Skeletal muscle tissue (tissue), 4 donors: ENCODE measurements around the gene RETSAT. TPM values are rescaled to one million over a fixed set of nuclear protein-coding genes. Genes with fewer than 3 reads are reported as not detected.
"Not testable (repeated sequence)": the region's sequence is repeated elsewhere in the genome, so short reads cannot be mapped to it uniquely, and the experiment has no call there.

ENCODE experiments used
- H3K27ac ChIP-seq: one replicate; pipeline ENCODE4 v1.7.0; 2013; ENCODE audit warnings: mild to moderate bottlenecking, low read depth, low read length, inconsistent platforms
- H3K27me3 ChIP-seq, 3 donors: one replicate each; pipeline ENCODE4 v1.7.0; 2013; ENCODE audit warnings: low read length in 3 of 3; ENCODE audit not compliant: control insufficient read depth in 3 of 3, insufficient read depth in 3 of 3
- H3K36me3 ChIP-seq, 3 donors: one replicate each; pipeline ENCODE4 v1.7.0; 2013; ENCODE audit warnings: low read length in 3 of 3; ENCODE audit not compliant: control insufficient read depth in 3 of 3, insufficient read depth in 3 of 3
- H3K4me1 ChIP-seq, 3 donors: one replicate each; pipeline ENCODE4 v1.7.0; 2013; ENCODE audit warnings: low read length in 3 of 3, mild to moderate bottlenecking in 3 of 3; ENCODE audit not compliant: control insufficient read depth in 3 of 3, insufficient read depth in 3 of 3
- H3K4me3 ChIP-seq, 3 donors: one replicate each; pipeline ENCODE4 v1.7.0; 2013; ENCODE audit warnings: low read length in 3 of 3
- H3K9ac ChIP-seq, 3 donors: one replicate each; pipeline ENCODE4 v1.7.0; 2013; ENCODE audit warnings: low read length in 3 of 3, mild to moderate bottlenecking in 3 of 3, moderate library complexity in 2 of 3, low read depth in 1 of 3
- H3K9me3 ChIP-seq, 3 donors: one replicate each; pipeline ENCODE4 v1.7.0; 2013; ENCODE audit warnings: low read length in 3 of 3; ENCODE audit not compliant: control insufficient read depth in 3 of 3
- total RNA-seq: library from RNA; depleted of rRNA; stranded (reverse); fragments of >200 nt; gene quantifications from one replicate; pipeline ENCODE4 v1.2.3, GENCODE V29; 2014
- donor health status: Osteomylitis.

The RETSAT gene
- total RNA-seq, 1 donor from 2014 or later = 20.9 TPM

GRCh38 chr2:85326406-85327159, 27.7 kb downstream of the RETSAT start:
- H3K36me3 ChIP-seq = peaks cover 25 to 30% (median 26%) of the 10 kb centered on the region in 3 donors
- peak overlapping the region; percentile 87 to 99 (median 98) for H3K9ac ChIP-seq
- H3K4me3 ChIP-seq = peak overlapping the region; percentile 86 to 99 (median 92)
- H3K27ac ChIP-seq = peak overlapping the region; percentile 88
- peaks cover 25 to 38% (median 36%) of the 10 kb centered on the region in 3 donors for H3K4me1 ChIP-seq
- no peaks in the 10 kb centered on the region for H3K9me3 ChIP-seq
- H3K27me3 ChIP-seq = no peaks in the 10 kb centered on the region

DNA sequence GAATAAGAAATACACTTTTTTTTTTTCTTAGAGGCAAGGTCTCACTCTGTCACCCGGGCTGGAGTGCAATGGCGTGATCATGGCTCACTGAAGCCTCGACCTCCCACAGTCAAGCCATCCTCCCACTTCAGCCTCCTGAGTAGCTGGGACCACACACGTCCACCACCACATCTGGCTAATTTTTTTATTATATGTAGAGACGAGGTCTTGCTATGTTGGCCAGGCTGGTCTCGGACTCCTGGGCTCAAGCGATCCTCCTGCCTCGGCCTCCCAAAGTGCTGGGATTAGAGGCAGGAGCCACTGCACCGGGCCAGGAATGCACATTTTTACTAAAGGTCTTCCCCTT, 28.9 kb downstream of the RETSAT start:
- Histone ChIP-seq H3K27ac (no peak overlapping the region), H3K4me1 (peaks cover 25 to 38% (median 36%) of the 10 kb centered on the region in 3 donors), H3K4me3 (peak overlapping the region; percentile 86 to 99 (median 92)), H3K27me3 (no peaks in the 10 kb centered on the region), H3K9me3 (no peaks in the 10 kb centered on the region), H3K36me3 (peaks cover 30 to 40% (median 35%) of the 10 kb centered on the region in 3 donors), H3K9ac (peak overlapping the region in 1 of 3 donors; percentile 99)

DNA sequence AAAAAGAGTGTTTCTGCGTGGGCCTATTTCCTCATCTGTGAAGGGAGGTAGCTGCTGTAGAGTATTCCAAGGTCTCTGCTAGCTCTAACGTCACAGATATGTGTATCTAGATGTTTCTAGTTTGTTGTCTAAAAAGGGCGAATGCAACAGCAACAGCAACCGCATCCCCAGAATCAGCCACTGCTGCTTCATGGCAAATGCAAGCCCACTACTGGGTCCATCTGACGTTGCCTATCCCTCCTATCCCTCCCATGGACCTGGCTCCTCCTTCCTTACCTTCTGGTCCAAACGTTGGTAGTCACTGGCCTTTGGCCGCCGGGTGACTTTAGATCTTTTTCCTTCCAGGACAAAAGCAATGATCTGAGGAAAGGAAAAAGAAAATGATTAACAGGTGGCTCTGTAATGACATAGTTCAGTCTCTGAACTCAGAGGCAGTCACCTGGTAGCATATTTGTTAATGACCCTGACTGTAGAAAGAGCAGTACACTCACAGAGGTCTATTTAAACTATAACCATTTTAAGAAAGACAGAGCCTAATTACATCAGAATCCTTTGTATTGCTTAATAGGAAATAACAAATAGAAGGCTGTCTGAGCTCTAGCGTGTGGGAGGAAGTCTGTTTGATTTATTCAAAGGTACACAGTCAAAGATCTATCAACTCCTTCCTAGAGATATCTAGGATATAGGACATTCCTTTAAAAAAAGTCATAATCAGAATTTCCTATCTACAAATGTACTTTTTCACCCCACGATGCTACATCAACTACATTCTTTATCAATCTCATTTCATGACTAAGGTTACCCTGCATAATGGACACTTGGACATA, 29.5 kb downstream of the RETSAT start:
- Histone ChIP-seq H3K4me3 (peak overlapping the region; percentile 42 to 92 (median 86)), H3K9ac (peak overlapping the region in 1 of 3 donors; percentile 99), H3K36me3 (peaks cover 30 to 41% (median 40%) of the 10 kb centered on the region in 3 donors), H3K4me1 (peaks cover 25 to 38% (median 36%) of the 10 kb centered on the region in 3 donors), H3K27ac (no peak overlapping the region), H3K9me3 (no peaks in the 10 kb centered on the region), H3K27me3 (no peaks in the 10 kb centered on the region)

GRCh38 chr2:85323988-85324367, 30.4 kb downstream of the RETSAT start:
- Histone ChIP-seq H3K36me3 (peaks cover 30 to 44% (median 41%) of the 10 kb centered on the region in 3 donors), H3K4me1 (peaks cover 25 to 38% (median 36%) of the 10 kb centered on the region in 3 donors)
- not testable (repeated sequence) for H3K9me3 ChIP-seq, H3K27ac ChIP-seq, H3K27me3 ChIP-seq, H3K4me3 ChIP-seq, H3K9ac ChIP-seq

DNA sequence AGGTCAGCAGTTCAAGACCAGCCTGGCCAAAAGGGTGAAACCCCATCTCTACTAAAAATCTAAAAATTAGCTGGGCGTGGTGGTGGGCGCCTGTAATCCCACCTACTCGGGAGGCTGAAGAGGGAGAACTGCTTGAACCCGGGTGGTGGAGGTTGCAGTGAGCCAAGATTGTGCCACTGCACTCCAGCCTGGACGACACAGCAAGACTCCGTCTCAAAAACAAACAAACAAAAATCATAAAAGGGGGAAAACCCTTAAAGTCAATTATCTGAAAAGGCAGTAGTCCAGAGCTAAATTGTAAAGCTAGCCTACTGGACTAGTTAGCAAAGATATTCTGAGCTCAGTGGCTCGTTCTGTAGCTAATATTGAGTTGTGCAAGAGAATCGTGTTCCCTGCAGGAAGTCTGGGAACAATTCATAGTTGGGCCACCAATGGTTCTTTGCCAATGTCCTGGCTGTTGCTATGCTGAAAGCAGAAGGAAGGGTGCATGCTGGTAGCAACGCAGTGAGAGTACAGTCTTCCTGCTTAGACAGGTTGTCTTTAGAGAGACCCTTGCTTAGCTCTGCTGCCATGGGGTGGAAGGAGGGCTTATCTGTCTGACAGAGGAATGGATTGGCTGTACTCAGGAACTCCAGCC, 30.9 kb downstream of the RETSAT start:
- Histone ChIP-seq H3K9me3 (no peaks in the 10 kb centered on the region), H3K36me3 (peaks cover 30 to 46% (median 41%) of the 10 kb centered on the region in 3 donors), H3K27me3 (no peaks in the 10 kb centered on the region), H3K4me1 (peaks cover 29 to 40% (median 36%) of the 10 kb centered on the region in 3 donors), H3K9ac (no peak overlapping the region), H3K4me3 (no peak overlapping the region), H3K27ac (no peak overlapping the region)

GRCh38 chr2:85319796-85320195, 34.5 kb downstream of the RETSAT start:
- Histone ChIP-seq H3K4me3 (no peak overlapping the region), H3K9ac (no peak overlapping the region), H3K9me3 (no peaks in the 10 kb centered on the region), H3K27ac (no peak overlapping the region), H3K4me1 (peaks cover 8 to 16% (median 9%) of the 10 kb centered on the region in 3 donors), H3K36me3 (peaks cover 35 to 61% (median 51%) of the 10 kb centered on the region in 3 donors), H3K27me3 (no peaks in the 10 kb centered on the region)

GRCh38 chr2:85318222-85319074, 35.9 kb downstream of the RETSAT start:
- Histone ChIP-seq H3K36me3 (peaks cover 24 to 54% (median 41%) of the 10 kb centered on the region in 3 donors), H3K9me3 (no peaks in the 10 kb centered on the region), H3K27me3 (no peaks in the 10 kb centered on the region), H3K9ac (peak overlapping the region in 1 of 3 donors; percentile 25), H3K27ac (no peak overlapping the region), H3K4me1 (peaks cover 2 to 8% (median 8%) of the 10 kb centered on the region in 3 donors), H3K4me3 (no peak overlapping the region)

GRCh38 chr2:85315921-85316320, 38.4 kb downstream of the RETSAT start:
- H3K27ac ChIP-seq, H3K27me3 ChIP-seq, H3K9me3 ChIP-seq, H3K4me1 ChIP-seq, H3K9ac ChIP-seq, H3K4me3 ChIP-seq: not testable (repeated sequence)
- peaks cover 9 to 38% (median 17%) of the 10 kb centered on the region in 3 donors for H3K36me3 ChIP-seq

- no peak overlapping the region for H3K4me3 ChIP-seq
- H3K36me3 ChIP-seq = peaks cover 11 to 30% (median 12%) of the 10 kb centered on the region in 3 donors
- H3K27me3 ChIP-seq = no peaks in the 10 kb centered on the region
- peaks cover 0 to 8% (median 8%) of the 10 kb centered on the region in 3 donors for H3K4me1 ChIP-seq
- no peaks in the 10 kb centered on the region for H3K9me3 ChIP-seq
- H3K9ac ChIP-seq = peak overlapping the region in 1 of 3 donors; percentile 8
- no peak overlapping the region for H3K27ac ChIP-seq
These were observed 39.5 kb downstream of the RETSAT start for GRCh38 chr2:85314884-85315242.
